Epithelial cell of proximal tubule (primary cell): ENCODE results near the gene SEMA6C. TPM values are rescaled to one million over a fixed set of nuclear protein-coding genes. Genes with fewer than 3 reads are reported as not detected.

ENCODE experiments used
- DNase-seq: peaks from one replicate; pipeline ENCODE4 v3.0.0-alpha.2; 2011; ENCODE audit warnings: low read depth
- H3K4me3 ChIP-seq: 2 replicates; pipeline ENCODE4 v1.5.1; 2011; ENCODE audit warnings: low read depth, mild to moderate bottlenecking, low read length
- total RNA-seq: library from RNA; depleted of rRNA; stranded (reverse); fragments of >200 nt; gene quantifications from 2 replicates; pipeline ENCODE4 v1.2.3, GENCODE V29; 2015
- TF ChIP-seq, protein P1 (sequence below): conservative IDR thresholded peaks from 2 replicates; pipeline ENCODE4 v1.5.1; 2012; ENCODE audit warnings: low read depth, mild to moderate bottlenecking, low read length

Gene SEMA6C
- total RNA-seq, 1 donor from 2014 or later: 6.0 TPM

DNA sequence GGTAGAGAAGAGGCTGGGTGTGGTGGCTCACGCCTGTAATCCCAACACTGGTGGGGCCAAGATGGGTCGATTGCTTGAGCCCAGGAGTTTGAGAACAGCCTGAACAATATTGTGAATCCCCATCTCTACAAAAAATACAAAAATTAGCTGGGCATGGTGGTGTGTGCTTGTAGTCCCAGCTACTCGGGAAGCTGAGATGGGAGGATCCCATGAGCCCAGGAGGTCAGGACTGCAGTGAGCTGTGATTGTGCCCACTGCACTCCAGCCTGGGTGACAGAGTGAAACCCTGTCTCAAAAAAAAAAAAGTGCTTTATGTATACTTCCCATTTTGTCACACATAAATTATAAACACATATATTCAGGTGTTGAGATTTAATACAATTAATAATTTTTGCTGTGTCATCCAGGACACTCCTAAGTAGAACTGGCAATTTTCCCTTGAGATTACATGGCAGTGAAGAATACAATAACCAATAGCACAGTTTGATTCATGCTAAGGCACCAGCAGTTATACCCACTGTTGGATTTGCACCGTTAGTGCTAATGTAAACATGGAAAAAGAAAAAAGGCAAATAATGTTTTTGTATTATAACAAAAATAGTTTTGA, 60.4 kb downstream of the SEMA6C start:
- no peak for DNase-seq
- H3K4me3 ChIP-seq: no peak overlapping the region
- TF ChIP-seq, protein P1, sequence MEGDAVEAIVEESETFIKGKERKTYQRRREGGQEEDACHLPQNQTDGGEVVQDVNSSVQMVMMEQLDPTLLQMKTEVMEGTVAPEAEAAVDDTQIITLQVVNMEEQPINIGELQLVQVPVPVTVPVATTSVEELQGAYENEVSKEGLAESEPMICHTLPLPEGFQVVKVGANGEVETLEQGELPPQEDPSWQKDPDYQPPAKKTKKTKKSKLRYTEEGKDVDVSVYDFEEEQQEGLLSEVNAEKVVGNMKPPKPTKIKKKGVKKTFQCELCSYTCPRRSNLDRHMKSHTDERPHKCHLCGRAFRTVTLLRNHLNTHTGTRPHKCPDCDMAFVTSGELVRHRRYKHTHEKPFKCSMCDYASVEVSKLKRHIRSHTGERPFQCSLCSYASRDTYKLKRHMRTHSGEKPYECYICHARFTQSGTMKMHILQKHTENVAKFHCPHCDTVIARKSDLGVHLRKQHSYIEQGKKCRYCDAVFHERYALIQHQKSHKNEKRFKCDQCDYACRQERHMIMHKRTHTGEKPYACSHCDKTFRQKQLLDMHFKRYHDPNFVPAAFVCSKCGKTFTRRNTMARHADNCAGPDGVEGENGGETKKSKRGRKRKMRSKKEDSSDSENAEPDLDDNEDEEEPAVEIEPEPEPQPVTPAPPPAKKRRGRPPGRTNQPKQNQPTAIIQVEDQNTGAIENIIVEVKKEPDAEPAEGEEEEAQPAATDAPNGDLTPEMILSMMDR: no peak

Other genes starting within 250 kb of the SEMA6C start
- gene SETDB1, start 220.3 kb downstream of the SEMA6C start, total RNA-seq: 20.6 and 26.4 TPM in 2 replicates
- gene CERS2, start 171.8 kb downstream of the SEMA6C start, total RNA-seq: 96.1 and 165 TPM in 2 replicates
- gene ANXA9, start 164.3 kb downstream of the SEMA6C start, total RNA-seq: 0.12 and 1.2 TPM in 2 replicates
- 13.0 and 14.6 TPM in 2 replicates for gene MINDY1, start 139.7 kb downstream of the SEMA6C start, total RNA-seq
- gene PRUNE1, start 138.2 kb downstream of the SEMA6C start, total RNA-seq: 14.8 and 15.2 TPM in 2 replicates
- 0.14 TPM in 1 of 2 replicates, not detected in the other for gene BNIPL, start 110.0 kb downstream of the SEMA6C start, total RNA-seq
- 3.0 and 3.1 TPM in 2 replicates for gene C1orf56, start 98.9 kb downstream of the SEMA6C start, total RNA-seq
- gene CDC42SE1, start 87.0 kb downstream of the SEMA6C start, total RNA-seq: 85.4 and 94.8 TPM in 2 replicates
- 19.0 and 27.6 TPM in 2 replicates for gene MLLT11, start 86.2 kb downstream of the SEMA6C start, total RNA-seq
- gene GABPB2, start 75.9 kb downstream of the SEMA6C start, total RNA-seq: 5.4 and 6.1 TPM in 2 replicates
- gene TNFAIP8L2, start 10.0 kb upstream of the SEMA6C start, total RNA-seq: not detected in 2 replicates
- 4.5 and 7.2 TPM in 2 replicates for gene LYSMD1, start 19.3 kb upstream of the SEMA6C start, total RNA-seq
- 44.9 and 47.8 TPM in 2 replicates for gene SCNM1, start 19.5 kb upstream of the SEMA6C start, total RNA-seq
- gene TMOD4, start 29.4 kb upstream of the SEMA6C start, total RNA-seq: 0.46 TPM in 1 of 2 replicates, not detected in the other
- gene VPS72, start 43.6 kb upstream of the SEMA6C start, total RNA-seq: 68.6 and 87.0 TPM in 2 replicates
- 62.1 and 68.9 TPM in 2 replicates for gene PIP5K1A, start 51.9 kb upstream of the SEMA6C start, total RNA-seq
- gene PSMD4, start 108.1 kb upstream of the SEMA6C start, total RNA-seq: 213 and 225 TPM in 2 replicates
- gene ZNF687, start 135.7 kb upstream of the SEMA6C start, total RNA-seq: 14.0 and 16.9 TPM in 2 replicates
- gene PI4KB, start 180.8 kb upstream of the SEMA6C start, total RNA-seq: 26.3 and 73.3 TPM in 2 replicates
- gene RFX5, start 200.6 kb upstream of the SEMA6C start, total RNA-seq: 25.9 and 33.9 TPM in 2 replicates
- 2.7 and 5.9 TPM in 2 replicates for gene SELENBP1, start 226.1 kb upstream of the SEMA6C start, total RNA-seq